HEK293 (cell line): ENCODE measurements around the gene POM121L2.

ENCODE experiments used
- CTCF ChIA-PET: fragments of 350-600 bp; formaldehyde crosslinking; extraction: SDS; loops from one replicate; lab custom pipeline; 2021; ENCODE audit warnings: antibody characterized with exemption; lab: Yijun Ruan, JAX
- POLR2A ChIA-PET: fragments of 300-600 bp; formaldehyde crosslinking; extraction: SDS; loops from one replicate; lab custom pipeline; 2020; ENCODE audit warnings: antibody characterized with exemption, inconsistent platforms; lab: Yijun Ruan, JAX
- H3K27ac ChIP-seq: fragments of 200-500 bp; sonication (Bioruptor generic); 2 replicates; pipeline ENCODE4 v1.5.1; 2014; ENCODE audit warnings: low read depth, low read length, control low read depth, inconsistent platforms; ENCODE audit errors: extremely low read depth
- H3K36me3 ChIP-seq, 2 experiments: fragments of 200-500 bp in 1 of 2; sonication (Bioruptor generic) in 1 of 2; 1 replicate in 1 of 2; 2 replicates in 1 of 2; pipeline ENCODE4 v1.5.1; 2014 to 2017; ENCODE audit warnings: inconsistent platforms in 2 of 2, low read length in 2 of 2; ENCODE audit not compliant: control insufficient read depth in 2 of 2, insufficient read depth in 1 of 2
- H3K4me1 ChIP-seq: fragments of 200-500 bp; sonication (Bioruptor generic); 2 replicates; pipeline ENCODE4 v1.5.1; 2014; ENCODE audit warnings: mild to moderate bottlenecking, low read length, inconsistent platforms; ENCODE audit not compliant: control insufficient read depth, insufficient read depth
- H3K4me3 ChIP-seq: 2 replicates; pipeline ENCODE4 v1.5.1; 2011; ENCODE audit warnings: low read depth, mild to moderate bottlenecking, control low read depth, low read length, moderate library complexity
- H3K9me3 ChIP-seq: fragments of 200-500 bp; sonication (Bioruptor generic); 2 replicates; pipeline ENCODE4 v1.5.1; 2014; ENCODE audit warnings: low read depth, low read length, inconsistent platforms; ENCODE audit not compliant: control insufficient read depth, insufficient read depth
- EGR2 ChIP-seq: fragments of 450-650 bp; formaldehyde crosslinking; IDR thresholded peaks from 2 replicates; pipeline ENCODE4 v1.5.1; 2016; ENCODE audit warnings: low read depth, missing biosample characterization, missing genetic modification characterization
- GLI2 ChIP-seq: fragments of 450-650 bp; formaldehyde crosslinking; IDR thresholded peaks from 2 replicates; pipeline ENCODE4; 2017; ENCODE audit warnings: missing biosample characterization, missing genetic modification characterization, low read depth, borderline replicate concordance
- IKZF3 ChIP-seq: fragments of 450-650 bp; IDR thresholded peaks from 2 replicates; pipeline ENCODE4 v1.5.0; 2018; ENCODE audit warnings: missing biosample characterization, mild to moderate bottlenecking, missing genetic modification characterization, moderate library complexity
- SP2 ChIP-seq: fragments of 450-650 bp; formaldehyde crosslinking; IDR thresholded peaks from 2 replicates; pipeline ENCODE4 v1.5.1; 2016; ENCODE audit warnings: missing biosample characterization, missing genetic modification characterization
- ZBTB1 ChIP-seq: fragments of 450-650 bp; formaldehyde crosslinking; IDR thresholded peaks from 2 replicates; pipeline ENCODE4 v1.5.1; 2016; ENCODE audit warnings: missing biosample characterization, missing genetic modification characterization
- ZBTB21 ChIP-seq: fragments of 450-650 bp; formaldehyde crosslinking; IDR thresholded peaks from 2 replicates; pipeline ENCODE4 v1.5.1; 2017; ENCODE audit warnings: missing biosample characterization, missing genetic modification characterization
- ZNF350 ChIP-seq: fragments of 450-650 bp; formaldehyde crosslinking; IDR thresholded peaks from 2 replicates; pipeline ENCODE4 v1.5.0; 2017; ENCODE audit warnings: missing biosample characterization, mild to moderate bottlenecking, missing genetic modification characterization
- ZNF404 ChIP-seq: fragments of 450-650 bp; formaldehyde crosslinking; IDR thresholded peaks from 2 replicates; pipeline ENCODE4 v1.5.1; 2017; ENCODE audit warnings: missing biosample characterization, missing genetic modification characterization
- ZNF548 ChIP-seq: fragments of 450-650 bp; formaldehyde crosslinking; IDR thresholded peaks from 2 replicates; pipeline ENCODE4 v1.5.1; 2016; ENCODE audit warnings: missing biosample characterization, missing genetic modification characterization
- ZNF600 ChIP-seq: fragments of 450-650 bp; formaldehyde crosslinking; IDR thresholded peaks from 2 replicates; pipeline ENCODE4 v1.5.1; 2016; ENCODE audit warnings: missing biosample characterization, missing genetic modification characterization
- ZNF621 ChIP-seq: fragments of 450-650 bp; formaldehyde crosslinking; IDR thresholded peaks from 2 replicates; pipeline ENCODE4 v1.5.1; 2017; ENCODE audit warnings: missing biosample characterization, missing genetic modification characterization
- ZNF658 ChIP-seq: fragments of 450-650 bp; formaldehyde crosslinking; IDR thresholded peaks from 2 replicates; pipeline ENCODE4; 2016; ENCODE audit warnings: missing biosample characterization, missing genetic modification characterization
- ZNF660 ChIP-seq: fragments of 450-650 bp; IDR thresholded peaks from 2 replicates; pipeline ENCODE4 v1.5.1; 2018; ENCODE audit warnings: missing biosample characterization, mild to moderate bottlenecking, missing genetic modification characterization
- ZNF664 ChIP-seq: fragments of 450-650 bp; formaldehyde crosslinking; IDR thresholded peaks from 2 replicates; pipeline ENCODE4 v1.5.1; 2016; ENCODE audit warnings: missing biosample characterization, missing genetic modification characterization
- ZNF670 ChIP-seq: fragments of 450-650 bp; formaldehyde crosslinking; IDR thresholded peaks from 2 replicates; pipeline ENCODE4 v1.5.1; 2016; ENCODE audit warnings: missing biosample characterization, missing genetic modification characterization, low read depth
- ZNF701 ChIP-seq: fragments of 450-650 bp; formaldehyde crosslinking; IDR thresholded peaks from 2 replicates; pipeline ENCODE4 v1.5.1; 2016; ENCODE audit warnings: missing biosample characterization, missing genetic modification characterization
- ZNF843 ChIP-seq: fragments of 450-650 bp; formaldehyde crosslinking; IDR thresholded peaks from 2 replicates; pipeline ENCODE4 v1.5.1; 2016; ENCODE audit warnings: missing biosample characterization, missing genetic modification characterization
- TF ChIP-seq, protein P1 (sequence below): fragments of 450-650 bp; formaldehyde crosslinking; IDR thresholded peaks from 2 replicates; pipeline ENCODE4 v1.5.1; 2016; ENCODE audit warnings: missing biosample characterization, missing genetic modification characterization
- TF ChIP-seq, protein P2 (sequence below): fragments of 450-650 bp; formaldehyde crosslinking; IDR thresholded peaks from 2 replicates; pipeline ENCODE4 v1.5.1; 2017; ENCODE audit warnings: missing biosample characterization, missing genetic modification characterization
- TF ChIP-seq, protein P3 (sequence below): fragments of 450-650 bp; formaldehyde crosslinking; IDR thresholded peaks from 2 replicates; pipeline ENCODE4 v1.5.1; 2016; ENCODE audit warnings: missing biosample characterization, missing genetic modification characterization, low read depth
- TF ChIP-seq, protein P4 (sequence below): IDR thresholded peaks from 2 replicates; pipeline ENCODE4 v1.6.1; 2011; ENCODE audit warnings: mild to moderate bottlenecking, low read depth, low read length, borderline replicate concordance
- TF ChIP-seq, protein P5 (sequence below): fragments of 450-650 bp; formaldehyde crosslinking; IDR thresholded peaks from 2 replicates; pipeline ENCODE4 v1.5.1; 2016; ENCODE audit warnings: missing biosample characterization, missing genetic modification characterization

POM121L2 gene

DNA sequence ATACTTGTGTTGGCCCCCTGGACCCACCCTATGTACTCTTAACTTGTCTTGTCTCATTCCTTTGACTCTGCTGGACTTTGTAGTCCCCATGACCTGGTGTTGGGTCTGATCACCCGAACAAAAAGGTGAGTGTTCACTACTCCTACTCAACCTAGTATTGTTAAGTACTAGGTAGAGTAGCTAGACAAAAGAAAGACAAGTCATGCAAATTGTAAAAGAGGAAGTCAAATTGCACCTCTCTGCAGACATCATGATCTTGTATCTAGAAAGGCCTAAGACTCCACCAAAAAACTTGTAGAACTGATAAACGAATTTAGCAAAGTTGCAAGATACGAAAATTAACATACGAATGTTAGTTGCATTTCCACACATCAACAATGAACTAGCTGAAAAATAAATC, 40.8 kb upstream of the POM121L2 start:
- TF ChIP-seq SP2 (tag by site-specific recombination) (no peak), EGR2 (tag by site-specific recombination) (no peak), ZNF660 (tag by site-specific recombination) (no peak), ZBTB1 (tag by site-specific recombination) (no peak), ZNF658 (tag by site-specific recombination) (no peak), ZNF670 (tag by site-specific recombination) (no peak), ZNF843 (tag by site-specific recombination) (no peak), ZNF664 (tag by site-specific recombination) (no peak), ZNF701 (tag by site-specific recombination) (no peak), ZNF548 (no peak), ZNF350 (no peak), ZNF621 (no peak), GLI2 (tag by site-specific recombination) (no peak)
- TF ChIP-seq, protein P1, sequence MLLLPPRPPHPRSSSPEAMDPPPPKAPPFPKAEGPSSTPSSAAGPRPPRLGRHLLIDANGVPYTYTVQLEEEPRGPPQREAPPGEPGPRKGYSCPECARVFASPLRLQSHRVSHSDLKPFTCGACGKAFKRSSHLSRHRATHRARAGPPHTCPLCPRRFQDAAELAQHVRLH (tag by site-specific recombination): no peak
- TF ChIP-seq, protein P2, sequence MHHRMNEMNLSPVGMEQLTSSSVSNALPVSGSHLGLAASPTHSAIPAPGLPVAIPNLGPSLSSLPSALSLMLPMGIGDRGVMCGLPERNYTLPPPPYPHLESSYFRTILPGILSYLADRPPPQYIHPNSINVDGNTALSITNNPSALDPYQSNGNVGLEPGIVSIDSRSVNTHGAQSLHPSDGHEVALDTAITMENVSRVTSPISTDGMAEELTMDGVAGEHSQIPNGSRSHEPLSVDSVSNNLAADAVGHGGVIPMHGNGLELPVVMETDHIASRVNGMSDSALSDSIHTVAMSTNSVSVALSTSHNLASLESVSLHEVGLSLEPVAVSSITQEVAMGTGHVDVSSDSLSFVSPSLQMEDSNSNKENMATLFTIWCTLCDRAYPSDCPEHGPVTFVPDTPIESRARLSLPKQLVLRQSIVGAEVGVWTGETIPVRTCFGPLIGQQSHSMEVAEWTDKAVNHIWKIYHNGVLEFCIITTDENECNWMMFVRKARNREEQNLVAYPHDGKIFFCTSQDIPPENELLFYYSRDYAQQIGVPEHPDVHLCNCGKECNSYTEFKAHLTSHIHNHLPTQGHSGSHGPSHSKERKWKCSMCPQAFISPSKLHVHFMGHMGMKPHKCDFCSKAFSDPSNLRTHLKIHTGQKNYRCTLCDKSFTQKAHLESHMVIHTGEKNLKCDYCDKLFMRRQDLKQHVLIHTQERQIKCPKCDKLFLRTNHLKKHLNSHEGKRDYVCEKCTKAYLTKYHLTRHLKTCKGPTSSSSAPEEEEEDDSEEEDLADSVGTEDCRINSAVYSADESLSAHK: no peak
- TF ChIP-seq, protein P3, sequence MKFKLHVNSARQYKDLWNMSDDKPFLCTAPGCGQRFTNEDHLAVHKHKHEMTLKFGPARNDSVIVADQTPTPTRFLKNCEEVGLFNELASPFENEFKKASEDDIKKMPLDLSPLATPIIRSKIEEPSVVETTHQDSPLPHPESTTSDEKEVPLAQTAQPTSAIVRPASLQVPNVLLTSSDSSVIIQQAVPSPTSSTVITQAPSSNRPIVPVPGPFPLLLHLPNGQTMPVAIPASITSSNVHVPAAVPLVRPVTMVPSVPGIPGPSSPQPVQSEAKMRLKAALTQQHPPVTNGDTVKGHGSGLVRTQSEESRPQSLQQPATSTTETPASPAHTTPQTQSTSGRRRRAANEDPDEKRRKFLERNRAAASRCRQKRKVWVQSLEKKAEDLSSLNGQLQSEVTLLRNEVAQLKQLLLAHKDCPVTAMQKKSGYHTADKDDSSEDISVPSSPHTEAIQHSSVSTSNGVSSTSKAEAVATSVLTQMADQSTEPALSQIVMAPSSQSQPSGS: no peak
- TF ChIP-seq, protein P4, sequence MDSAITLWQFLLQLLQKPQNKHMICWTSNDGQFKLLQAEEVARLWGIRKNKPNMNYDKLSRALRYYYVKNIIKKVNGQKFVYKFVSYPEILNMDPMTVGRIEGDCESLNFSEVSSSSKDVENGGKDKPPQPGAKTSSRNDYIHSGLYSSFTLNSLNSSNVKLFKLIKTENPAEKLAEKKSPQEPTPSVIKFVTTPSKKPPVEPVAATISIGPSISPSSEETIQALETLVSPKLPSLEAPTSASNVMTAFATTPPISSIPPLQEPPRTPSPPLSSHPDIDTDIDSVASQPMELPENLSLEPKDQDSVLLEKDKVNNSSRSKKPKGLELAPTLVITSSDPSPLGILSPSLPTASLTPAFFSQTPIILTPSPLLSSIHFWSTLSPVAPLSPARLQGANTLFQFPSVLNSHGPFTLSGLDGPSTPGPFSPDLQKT: no peak
- TF ChIP-seq, protein P5, sequence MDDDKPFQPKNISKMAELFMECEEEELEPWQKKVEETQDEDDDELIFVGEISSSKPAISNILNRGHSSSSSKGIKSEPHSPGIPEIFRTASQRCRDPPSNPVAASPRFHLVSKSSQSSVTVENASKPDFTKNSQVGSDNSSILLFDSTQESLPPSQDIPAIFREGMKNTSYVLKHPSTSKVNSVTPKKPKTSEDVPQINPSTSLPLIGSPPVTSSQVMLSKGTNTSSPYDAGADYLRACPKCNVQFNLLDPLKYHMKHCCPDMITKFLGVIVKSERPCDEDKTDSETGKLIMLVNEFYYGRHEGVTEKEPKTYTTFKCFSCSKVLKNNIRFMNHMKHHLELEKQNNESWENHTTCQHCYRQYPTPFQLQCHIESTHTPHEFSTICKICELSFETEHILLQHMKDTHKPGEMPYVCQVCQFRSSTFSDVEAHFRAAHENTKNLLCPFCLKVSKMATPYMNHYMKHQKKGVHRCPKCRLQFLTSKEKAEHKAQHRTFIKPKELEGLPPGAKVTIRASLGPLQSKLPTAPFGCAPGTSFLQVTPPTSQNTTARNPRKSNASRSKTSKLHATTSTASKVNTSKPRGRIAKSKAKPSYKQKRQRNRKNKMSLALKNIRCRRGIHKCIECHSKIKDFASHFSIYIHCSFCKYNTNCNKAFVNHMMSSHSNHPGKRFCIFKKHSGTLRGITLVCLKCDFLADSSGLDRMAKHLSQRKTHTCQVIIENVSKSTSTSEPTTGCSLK (tag by site-specific recombination): no peak
- H3K36me3 ChIP-seq: no peaks in the 10 kb centered on the region
- no peaks in the 10 kb centered on the region for H3K4me1 ChIP-seq
- H3K27ac ChIP-seq: no peak overlapping the region
- CTCF ChIA-PET: no interaction called here
- H3K4me3 ChIP-seq: no peak overlapping the region
- POLR2A ChIA-PET: no interaction called here
- no peaks in the 10 kb centered on the region for H3K9me3 ChIP-seq

DNA sequence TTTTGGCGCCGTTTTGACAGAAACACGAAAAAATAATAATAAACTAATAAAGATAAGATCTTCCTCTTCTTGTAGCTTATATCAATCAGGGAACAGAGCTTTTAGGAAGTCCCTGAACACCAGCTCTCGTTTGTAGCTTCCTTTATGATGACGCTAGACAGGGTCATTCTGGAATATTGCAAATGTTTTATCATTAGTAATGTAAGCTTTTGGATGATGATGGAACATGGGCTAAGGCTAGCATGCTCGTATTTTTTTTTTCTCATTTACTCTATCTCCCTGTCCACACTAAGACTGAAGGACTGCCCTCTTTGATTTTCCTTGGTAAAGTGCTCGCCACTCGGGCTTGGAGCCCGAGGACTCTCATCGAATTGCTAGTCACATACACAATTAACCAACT, 22.1 kb upstream of the POM121L2 start:
- no peaks in the 10 kb centered on the region for H3K36me3 ChIP-seq
- TF ChIP-seq ZNF404 (tag by site-specific recombination): no peak
- TF ChIP-seq IKZF3 (tag by site-specific recombination): 0 out of 2 replicates have a peak, but pooled peaks have one; percentile 13
- TF ChIP-seq ZBTB21: peak; percentile 27; the same call in 1 of the 2 replicates
- TF ChIP-seq ZNF600 (tag by site-specific recombination): peak; percentile 82
- peak overlapping the region; percentile 73 for H3K4me3 ChIP-seq
- no peak overlapping the region for H3K27ac ChIP-seq
- no peaks in the 10 kb centered on the region for H3K9me3 ChIP-seq
- POLR2A ChIA-PET: interaction anchor here (0.7 to 1.9 kb wide), 6 partner anchors 40 to 186 kb away, joined by 3 to 4 read pairs (median 3); partner anchors contain the start of gene ZNF391
- CTCF ChIA-PET: interaction anchor here (0.6 to 1.1 kb wide), 12 partner anchors 22 to 461 kb away, joined by 3 to 6 read pairs (median 3); partner anchors contain the start of genes POM121L2 and ZNF184
- H3K4me1 ChIP-seq: no peaks in the 10 kb centered on the region
